T-helper 2 cell (primary cell): ENCODE data around the gene SUCLG2.

Source experiments
- DNase-seq, 5 experiments: peaks; one replicate each; pipeline versions ENCODE4 v3.0.0 to v3.0.0-alpha.2; 2012 to 2022

The SUCLG2 gene

GRCh38 chr3:67377299-67377698, 277.1 kb downstream of the SUCLG2 start:
- DNase-seq: no peak

- no peak for DNase-seq
Measured at GRCh38 chr3:67376416-67376815, 278.0 kb downstream of the SUCLG2 start.

- DNase-seq: no peak
Measured at GRCh38 chr3:67375976-67376375, 278.4 kb downstream of the SUCLG2 start.

GRCh38 chr3:67362686-67363085, 291.7 kb downstream of the SUCLG2 start:
- DNase-seq: peak in 1 of 5 experiments; percentile 56

GRCh38 chr3:67361770-67362169, 292.6 kb downstream of the SUCLG2 start:
- DNase-seq: no peak

GRCh38 chr3:67361323-67361722, 293.1 kb downstream of the SUCLG2 start:
- no peak for DNase-seq

GRCh38 chr3:67357610-67358458, 296.6 kb downstream of the SUCLG2 start:
- peak in 1 of 5 experiments; percentile 2 for DNase-seq

GRCh38 chr3:67349551-67350174, 304.7 kb downstream of the SUCLG2 start:
- DNase-seq: peak in 2 of 5 experiments; percentile 18 to 40

GRCh38 chr3:67346081-67346480, 308.3 kb downstream of the SUCLG2 start:
- DNase-seq: no peak

- no peak for DNase-seq
Measured at GRCh38 chr3:67335813-67336212, 318.6 kb downstream of the SUCLG2 start.

GRCh38 chr3:67334588-67334987, 319.8 kb downstream of the SUCLG2 start:
- DNase-seq: no peak

GRCh38 chr3:67329358-67329757, 325.1 kb downstream of the SUCLG2 start:
- peak in 1 of 5 experiments; percentile 32 for DNase-seq

GRCh38 chr3:67327582-67327981, 326.8 kb downstream of the SUCLG2 start:
- DNase-seq: no peak

- DNase-seq: no peak
Measured at GRCh38 chr3:67325231-67325630, 329.2 kb downstream of the SUCLG2 start.
